HEK293 (cell line): ENCODE measurements around the gene XYLB.

Experiments
- CTCF ChIA-PET: fragments of 350-600 bp; formaldehyde crosslinking; extraction: SDS; loops from one replicate; lab custom pipeline; 2021; ENCODE audit warnings: antibody characterized with exemption; lab: Yijun Ruan, JAX
- POLR2A ChIA-PET: fragments of 300-600 bp; formaldehyde crosslinking; extraction: SDS; loops from one replicate; lab custom pipeline; 2020; ENCODE audit warnings: antibody characterized with exemption, inconsistent platforms; lab: Yijun Ruan, JAX
- H3K27ac ChIP-seq: fragments of 200-500 bp; sonication (Bioruptor generic); 2 replicates; pipeline ENCODE4 v1.5.1; 2014; ENCODE audit warnings: low read depth, low read length, control low read depth, inconsistent platforms; ENCODE audit errors: extremely low read depth
- H3K36me3 ChIP-seq, 2 experiments: fragments of 200-500 bp in 1 of 2; sonication (Bioruptor generic) in 1 of 2; 1 replicate in 1 of 2; 2 replicates in 1 of 2; pipeline ENCODE4 v1.5.1; 2014 to 2017; ENCODE audit warnings: inconsistent platforms in 2 of 2, low read length in 2 of 2; ENCODE audit not compliant: control insufficient read depth in 2 of 2, insufficient read depth in 1 of 2
- H3K4me1 ChIP-seq: fragments of 200-500 bp; sonication (Bioruptor generic); 2 replicates; pipeline ENCODE4 v1.5.1; 2014; ENCODE audit warnings: mild to moderate bottlenecking, low read length, inconsistent platforms; ENCODE audit not compliant: control insufficient read depth, insufficient read depth
- H3K4me3 ChIP-seq: 2 replicates; pipeline ENCODE4 v1.5.1; 2011; ENCODE audit warnings: low read depth, mild to moderate bottlenecking, control low read depth, low read length, moderate library complexity
- H3K9me3 ChIP-seq: fragments of 200-500 bp; sonication (Bioruptor generic); 2 replicates; pipeline ENCODE4 v1.5.1; 2014; ENCODE audit warnings: low read depth, low read length, inconsistent platforms; ENCODE audit not compliant: control insufficient read depth, insufficient read depth
- GLIS1 ChIP-seq: fragments of 450-650 bp; formaldehyde crosslinking; IDR thresholded peaks from 2 replicates; pipeline ENCODE4 v1.5.1; 2016; ENCODE audit warnings: missing biosample characterization, missing genetic modification characterization
- GLIS2 ChIP-seq: fragments of 450-650 bp; formaldehyde crosslinking; IDR thresholded peaks from 2 replicates; pipeline ENCODE4 v1.5.1; 2016; ENCODE audit warnings: missing biosample characterization, missing genetic modification characterization
- KLF1 ChIP-seq: fragments of 450-650 bp; formaldehyde crosslinking; IDR thresholded peaks from 2 replicates; pipeline ENCODE4 v1.5.1; 2016; ENCODE audit warnings: missing biosample characterization, missing genetic modification characterization
- PRDM10 ChIP-seq: fragments of 450-650 bp; formaldehyde crosslinking; IDR thresholded peaks from 2 replicates; pipeline ENCODE4 v1.5.1; 2016; ENCODE audit warnings: missing biosample characterization, missing genetic modification characterization
- PRDM6 ChIP-seq: fragments of 450-650 bp; formaldehyde crosslinking; IDR thresholded peaks from 2 replicates; pipeline ENCODE4 v1.5.1; 2017; ENCODE audit warnings: missing biosample characterization, missing genetic modification characterization
- SP7 ChIP-seq: fragments of 450-650 bp; formaldehyde crosslinking; IDR thresholded peaks from 2 replicates; pipeline ENCODE4 v1.5.1; 2016; ENCODE audit warnings: missing biosample characterization, missing genetic modification characterization
- ZBTB8A ChIP-seq: fragments of 450-650 bp; formaldehyde crosslinking; IDR thresholded peaks from 2 replicates; pipeline ENCODE4 v1.5.1; 2016; ENCODE audit warnings: missing biosample characterization, missing genetic modification characterization
- ZFP41 ChIP-seq: fragments of 450-650 bp; formaldehyde crosslinking; IDR thresholded peaks from 2 replicates; pipeline ENCODE4 v1.5.1; 2016; ENCODE audit warnings: missing biosample characterization, missing genetic modification characterization, borderline replicate concordance
- ZNF26 ChIP-seq: fragments of 450-650 bp; formaldehyde crosslinking; IDR thresholded peaks from 2 replicates; pipeline ENCODE4 v1.5.1; 2016; ENCODE audit warnings: missing biosample characterization, missing genetic modification characterization
- ZNF280D ChIP-seq: fragments of 450-650 bp; formaldehyde crosslinking; IDR thresholded peaks from 2 replicates; pipeline ENCODE4 v1.5.1; 2016; ENCODE audit warnings: missing biosample characterization, missing genetic modification characterization
- ZNF335 ChIP-seq: fragments of 450-650 bp; formaldehyde crosslinking; conservative IDR thresholded peaks from 2 replicates; pipeline ENCODE4 v1.5.1; 2016; ENCODE audit warnings: missing biosample characterization, missing genetic modification characterization
- ZNF473 ChIP-seq: fragments of 450-650 bp; formaldehyde crosslinking; IDR thresholded peaks from 2 replicates; pipeline ENCODE4 v1.5.1; 2017; ENCODE audit warnings: missing biosample characterization, missing genetic modification characterization
- ZNF488 ChIP-seq: fragments of 450-650 bp; formaldehyde crosslinking; IDR thresholded peaks from 2 replicates; pipeline ENCODE4 v1.5.1; 2016; ENCODE audit warnings: missing biosample characterization, missing genetic modification characterization
- ZNF558 ChIP-seq: fragments of 450-650 bp; formaldehyde crosslinking; IDR thresholded peaks from 2 replicates; pipeline ENCODE4 v1.5.1; 2016; ENCODE audit warnings: missing biosample characterization, missing genetic modification characterization
- ZNF600 ChIP-seq: fragments of 450-650 bp; formaldehyde crosslinking; IDR thresholded peaks from 2 replicates; pipeline ENCODE4 v1.5.1; 2016; ENCODE audit warnings: missing biosample characterization, missing genetic modification characterization
- ZNF645 ChIP-seq: fragments of 450-650 bp; formaldehyde crosslinking; IDR thresholded peaks from 2 replicates; pipeline ENCODE4; 2016; ENCODE audit warnings: missing biosample characterization, missing genetic modification characterization
- ZNF692 ChIP-seq: fragments of 450-650 bp; formaldehyde crosslinking; IDR thresholded peaks from 2 replicates; pipeline ENCODE4 v1.5.1; 2016; ENCODE audit warnings: missing biosample characterization, missing genetic modification characterization
- ZNF76 ChIP-seq: fragments of 450-650 bp; formaldehyde crosslinking; IDR thresholded peaks from 2 replicates; pipeline ENCODE4; 2016; ENCODE audit warnings: low read depth, missing biosample characterization, missing genetic modification characterization, borderline replicate concordance
- ZNF785 ChIP-seq: fragments of 450-650 bp; formaldehyde crosslinking; IDR thresholded peaks from 2 replicates; pipeline ENCODE4 v1.5.1; 2016; ENCODE audit warnings: missing biosample characterization, missing genetic modification characterization
- ZNF837 ChIP-seq: fragments of 450-650 bp; formaldehyde crosslinking; IDR thresholded peaks from 2 replicates; pipeline ENCODE4 v1.5.1; 2016; ENCODE audit warnings: missing biosample characterization, missing genetic modification characterization

Gene XYLB

GRCh38 chr3:38346587-38347410 is at the start of gene XYLB:
TSS of gene XYLB (plus strand) at chr3:38346785. CDS start at chr3:38346869, 84 bp downstream.
- H3K36me3 ChIP-seq = peaks cover 0 to 29% of the 10 kb centered on the region in 2 experiments; a peak in 1 of 3 replicates
- no peaks in the 10 kb centered on the region for H3K9me3 ChIP-seq
- ChIA-PET CTCF (interaction anchor here (0.6 to 2.2 kb wide), 12 partner anchors 11 to 1803 kb away, joined by 3 to 11 read pairs (median 5); no protein-coding TSS in a partner anchor), POLR2A (interaction anchor here (1.0 to 1.6 kb wide), 3 partner anchors 133 to 210 kb away, joined by 3 to 5 read pairs (median 4); partner anchors contain the start of genes ACAA1 and OXSR1)
- H3K27ac ChIP-seq = peak within 1 kb of the TSS; percentile 13; the same call in 1 of the 2 replicates
- H3K4me1 ChIP-seq = no peaks in the 10 kb centered on the region
- peak within 1 kb of the TSS; percentile 59 for H3K4me3 ChIP-seq
- peak; percentile 71 for TF ChIP-seq ZNF335 (tag by site-specific recombination)
- TF ChIP-seq ZNF26 (tag by site-specific recombination) = no peak
- no peak for TF ChIP-seq ZNF785 (tag by site-specific recombination)
- TF ChIP-seq ZNF837 (tag by site-specific recombination) = no peak
- TF ChIP-seq ZNF280D (tag by site-specific recombination) = no peak
- no peak for TF ChIP-seq PRDM6
- no peak for TF ChIP-seq ZFP41
- TF ChIP-seq ZNF645 (tag by site-specific recombination) = no peak
- no peak for TF ChIP-seq ZNF473 (tag by site-specific recombination)
- TF ChIP-seq ZNF692 (tag by site-specific recombination) = peak; percentile 79
- peak; percentile 53 for TF ChIP-seq SP7 (tag by site-specific recombination)
- TF ChIP-seq ZNF488 (tag by site-specific recombination) = no peak
- peak; percentile 74 for TF ChIP-seq ZNF76 (tag by site-specific recombination)
- no peak for TF ChIP-seq ZNF558 (tag by site-specific recombination)
- peak; percentile 83 for TF ChIP-seq GLIS2 (tag by site-specific recombination)
- TF ChIP-seq PRDM10 (tag by site-specific recombination) = peak; percentile 91
- TF ChIP-seq ZBTB8A (tag by site-specific recombination) = peak; percentile 91
- TF ChIP-seq ZNF600 (tag by site-specific recombination) = no peak; the same call in 1 of the 2 replicates
- peak; percentile 59 for TF ChIP-seq KLF1 (tag by site-specific recombination)
- TF ChIP-seq GLIS1 (tag by site-specific recombination) = peak; percentile 51; the same call in 1 of the 2 replicates
